NCI-H146 (cell line): ENCODE measurements around the gene AKAP8.

Experiments
- DNase-seq: peaks from one replicate; lab custom pipeline; 2025; lab: John Stamatoyannopoulos, UW

AKAP8 gene

DNA sequence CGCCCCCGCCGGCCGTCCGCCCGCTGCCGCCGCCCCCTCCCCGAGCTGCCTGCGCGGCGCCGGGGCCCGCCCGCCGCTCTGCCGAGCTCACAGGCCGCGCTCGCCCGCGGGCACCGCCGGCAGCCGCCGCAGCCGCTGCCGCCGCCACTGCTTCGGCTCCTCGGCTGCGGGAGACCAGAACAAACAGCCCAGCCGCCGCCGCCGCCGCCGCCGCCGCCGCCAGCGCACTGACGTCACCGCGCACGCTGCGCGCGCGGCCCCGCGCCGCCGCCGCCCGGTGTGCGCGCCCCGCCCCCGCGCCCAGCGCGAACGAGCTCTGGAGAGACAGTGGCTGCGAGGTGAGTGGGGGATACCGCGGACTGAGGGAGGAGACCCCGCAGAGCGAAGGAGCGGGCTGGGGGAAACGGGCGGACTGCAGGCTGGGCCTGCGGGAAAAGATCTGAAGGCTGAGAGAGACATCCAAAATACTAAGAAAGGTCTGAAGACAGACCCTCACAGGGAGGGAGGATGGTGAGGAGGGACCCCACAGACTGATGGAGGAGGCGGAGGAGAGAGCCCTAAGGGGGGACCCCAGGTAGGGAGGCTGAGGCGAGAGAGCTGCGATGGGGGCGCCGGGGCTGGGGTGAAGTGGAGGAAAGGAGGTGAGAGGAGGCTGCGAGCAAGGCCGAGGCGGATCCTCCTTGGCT, 47.1 kb downstream of the AKAP8 start, which contains the start of gene BRD4:
TSS of gene BRD4 (minus strand) at position 229 of the 686 bp plus-strand sequence. CDS start 59,440 bp downstream, outside the sequence.
- peak; percentile 63 for DNase-seq

- peak; percentile 72 for DNase-seq
These were observed 47.9 kb downstream of the AKAP8 start for GRCh38 chr19:15331419-15332310.

- DNase-seq = no peak
These were observed 48.7 kb downstream of the AKAP8 start for GRCh38 chr19:15330801-15331418.

DNA sequence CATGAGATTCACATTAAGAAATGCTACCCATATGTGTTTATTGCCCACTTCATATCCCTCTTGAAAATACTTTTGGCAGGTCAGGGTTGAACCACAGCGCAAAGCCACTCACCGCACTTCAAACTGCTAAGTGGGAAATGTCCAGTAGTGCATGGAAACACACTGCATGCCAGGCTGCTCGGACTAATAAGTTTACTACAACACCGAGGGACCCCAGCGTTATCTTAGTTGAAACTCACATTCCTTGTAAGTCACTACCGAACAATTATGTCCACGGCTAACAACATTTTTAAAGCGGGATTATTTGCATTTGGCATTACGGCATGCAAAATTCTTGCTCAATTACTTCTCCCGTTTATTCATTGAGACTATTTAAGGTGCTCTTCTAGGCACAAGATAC, 51.3 kb downstream of the AKAP8 start:
- DNase-seq = no peak

- no peak for DNase-seq
These were observed 54.6 kb downstream of the AKAP8 start for GRCh38 chr19:15324791-15325519.

GRCh38 chr19:15323496-15324235, 55.9 kb downstream of the AKAP8 start:
- DNase-seq = no peak

GRCh38 chr19:15321739-15322138, 57.8 kb downstream of the AKAP8 start:
- DNase-seq = no peak

- DNase-seq = no peak
These were observed 59.5 kb downstream of the AKAP8 start for GRCh38 chr19:15320116-15320515.

GRCh38 chr19:15318241-15318691, 61.3 kb downstream of the AKAP8 start:
- no peak for DNase-seq

DNA sequence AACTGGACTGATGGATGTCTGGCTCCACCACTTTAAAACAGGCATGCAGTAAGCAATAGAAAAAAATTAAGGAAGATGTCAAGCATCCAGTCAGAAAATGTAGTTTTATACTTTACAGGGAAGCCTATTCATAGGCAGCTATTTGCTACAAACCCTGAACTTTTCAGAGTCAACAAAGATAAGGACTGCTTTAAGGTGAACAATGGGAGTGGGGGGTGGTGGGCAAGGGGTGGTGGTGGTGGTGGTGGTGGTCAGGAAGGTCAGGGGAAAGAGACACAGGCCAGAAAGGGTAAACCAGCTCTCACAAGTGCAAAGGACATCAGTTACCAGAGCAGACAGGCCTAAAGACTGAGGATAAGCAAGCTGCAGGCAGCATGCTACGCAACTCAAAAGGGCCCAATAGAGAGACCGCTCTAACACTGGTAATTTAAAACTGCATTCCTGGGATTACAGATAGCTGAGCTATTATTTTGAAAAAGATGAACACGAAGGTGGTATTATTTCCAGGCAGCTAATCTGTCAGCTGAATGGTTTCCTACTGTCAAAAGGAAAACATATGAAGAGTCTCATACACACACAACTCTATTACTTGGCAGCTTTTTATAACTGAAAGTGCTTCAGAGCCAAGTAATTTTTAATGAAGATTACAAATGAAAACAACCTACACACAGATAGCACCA, 62.1 kb downstream of the AKAP8 start:
- DNase-seq = no peak

GRCh38 chr19:15316498-15316897, 63.1 kb downstream of the AKAP8 start:
- no peak for DNase-seq

GRCh38 chr19:15315101-15315500, 64.5 kb downstream of the AKAP8 start:
- DNase-seq = peak; percentile 23

- no peak for DNase-seq
These were observed 65.8 kb downstream of the AKAP8 start for GRCh38 chr19:15313649-15314279.

DNA sequence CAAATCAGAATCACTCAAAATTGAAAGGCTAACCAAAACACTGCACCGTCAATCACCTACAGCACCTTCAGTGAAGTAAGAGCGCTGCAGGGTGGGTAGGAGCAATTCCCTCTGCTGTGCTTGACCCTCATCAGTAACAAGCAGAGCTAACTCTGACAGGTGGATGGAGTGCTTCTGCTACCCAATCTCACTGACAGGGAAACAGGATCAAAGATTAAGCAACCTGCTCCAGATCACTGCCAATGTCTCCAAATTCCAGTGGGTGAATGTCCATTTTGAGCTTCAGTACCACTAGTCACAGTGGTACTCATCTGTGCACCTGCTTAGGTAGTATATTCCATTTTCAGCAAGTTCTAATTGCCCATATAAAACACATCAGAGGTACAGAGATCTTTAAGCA, 72.4 kb downstream of the AKAP8 start:
- no peak for DNase-seq

- DNase-seq = no peak
These were observed 73.8 kb downstream of the AKAP8 start for GRCh38 chr19:15305582-15306334.

GRCh38 chr19:15304140-15304705, 75.4 kb downstream of the AKAP8 start:
- no peak for DNase-seq
